H1 (cell line): ENCODE results near the gene CCDC106. TPM values are rescaled to one million over a fixed set of nuclear protein-coding genes. Genes with fewer than 3 reads are reported as not detected.

Experiments
- CEBPB ChIP-seq: IDR thresholded peaks from 2 replicates; pipeline ENCODE4 v1.6.1; 2012; ENCODE audit warnings: low read depth, low read length
- PHF8 ChIP-seq: fragments of 200-600 bp; sonication (generic); conservative IDR thresholded peaks from 2 replicates; pipeline ENCODE4 v1.7.1; 2012; ENCODE audit warnings: low read depth, mild to moderate bottlenecking, inconsistent platforms, low read length, moderate library complexity
- SP1 ChIP-seq: IDR thresholded peaks from 2 replicates; pipeline ENCODE4 v1.6.1; 2011; ENCODE audit warnings: low read depth, low read length
- SP4 ChIP-seq: IDR thresholded peaks from 2 replicates; pipeline ENCODE4 v1.6.1; 2012; ENCODE audit warnings: low read length, inconsistent platforms
- TEAD4 ChIP-seq: IDR thresholded peaks from 2 replicates; pipeline ENCODE4 v1.6.1; 2012; ENCODE audit warnings: low read depth, low read length, inconsistent platforms, mixed read lengths
- polyA plus RNA-seq, 7 experiments: library from polyadenylated mRNA; depleted of rRNA in 3 of 7; stranded (reverse) in 5 of 7; unstranded in 2 of 7; fragments of >200 nt in 5 of 7; fragments of 200-250 nt in 2 of 7; gene quantifications; 1 replicate in 5 of 7; 2 replicates in 1 of 7; 4 replicates in 1 of 7; pipeline versions ENCODE4 v1.2.1 to v1.2.3, GENCODE V29; 2011 to 2013; ENCODE audit warnings: missing spikeins in 2 of 7, mixed read lengths in 2 of 7
- total RNA-seq: library from RNA; stranded (reverse); fragmentation: NEBNext Ultra II Directional; extraction: Animal tissue kit (Norgen Biotek cat#: 25700); gene quantifications from 2 replicates; pipeline ENCODE4 v1.2.1, GENCODE V29; 2021
- TF ChIP-seq, protein P1 (sequence below), 3 experiments: IDR thresholded peaks; 1 replicate in 2 of 3; 2 replicates in 1 of 3; pipeline versions ENCODE4 v1.5.1 to v1.6.1; 2011; ENCODE audit warnings: low read length in 3 of 3, mild to moderate bottlenecking in 3 of 3, inconsistent platforms in 2 of 3, low read depth in 1 of 3, moderate library complexity in 1 of 3; ENCODE audit not compliant: insufficient read depth in 1 of 3; ENCODE audit errors: control extremely low read depth in 1 of 3
- TF ChIP-seq, protein P2 (sequence below): IDR thresholded peaks from 2 replicates; pipeline ENCODE4 v1.6.1; 2012; ENCODE audit warnings: inconsistent platforms
- TF ChIP-seq, protein P3 (sequence below): IDR thresholded peaks from 2 replicates; pipeline ENCODE4 v1.6.1; 2011; ENCODE audit warnings: low read depth, mild to moderate bottlenecking, low read length; ENCODE audit not compliant: insufficient read depth

The CCDC106 gene
- total and polyA plus RNA-seq, 2 of the 8 experiments (the other 6 are each of a cell fraction or from before 2014, with no cell fraction given) = 12.0 to 20.1 TPM

DNA sequence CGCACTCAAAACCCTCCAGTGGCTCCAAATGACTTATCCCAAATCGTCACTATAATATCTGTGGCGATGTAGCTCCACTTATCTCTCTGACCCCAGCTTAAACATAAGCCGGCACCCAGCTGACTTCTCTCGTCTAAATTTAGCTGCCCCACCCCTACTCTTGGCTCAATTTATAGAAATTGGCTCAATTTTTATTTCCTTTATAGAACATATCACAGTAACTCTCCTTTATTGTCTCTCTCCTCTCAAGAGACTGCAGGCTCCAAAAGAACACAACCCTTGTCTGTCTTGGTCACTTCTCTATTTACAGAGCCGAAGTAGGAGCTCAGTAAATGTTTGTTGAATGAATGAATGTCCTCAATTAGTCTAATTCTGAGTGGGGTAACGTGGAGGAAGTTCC, 24.5 kb upstream of the CCDC106 start (continued):
- TF ChIP-seq, protein P1, sequence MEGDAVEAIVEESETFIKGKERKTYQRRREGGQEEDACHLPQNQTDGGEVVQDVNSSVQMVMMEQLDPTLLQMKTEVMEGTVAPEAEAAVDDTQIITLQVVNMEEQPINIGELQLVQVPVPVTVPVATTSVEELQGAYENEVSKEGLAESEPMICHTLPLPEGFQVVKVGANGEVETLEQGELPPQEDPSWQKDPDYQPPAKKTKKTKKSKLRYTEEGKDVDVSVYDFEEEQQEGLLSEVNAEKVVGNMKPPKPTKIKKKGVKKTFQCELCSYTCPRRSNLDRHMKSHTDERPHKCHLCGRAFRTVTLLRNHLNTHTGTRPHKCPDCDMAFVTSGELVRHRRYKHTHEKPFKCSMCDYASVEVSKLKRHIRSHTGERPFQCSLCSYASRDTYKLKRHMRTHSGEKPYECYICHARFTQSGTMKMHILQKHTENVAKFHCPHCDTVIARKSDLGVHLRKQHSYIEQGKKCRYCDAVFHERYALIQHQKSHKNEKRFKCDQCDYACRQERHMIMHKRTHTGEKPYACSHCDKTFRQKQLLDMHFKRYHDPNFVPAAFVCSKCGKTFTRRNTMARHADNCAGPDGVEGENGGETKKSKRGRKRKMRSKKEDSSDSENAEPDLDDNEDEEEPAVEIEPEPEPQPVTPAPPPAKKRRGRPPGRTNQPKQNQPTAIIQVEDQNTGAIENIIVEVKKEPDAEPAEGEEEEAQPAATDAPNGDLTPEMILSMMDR (IDR thresholded peaks at IDR 0.05; ENCODE audit: control extremely low read depth in 1 of 3, insufficient read depth in 1 of 3, low read depth in 1 of 3, low read length in 3 of 3) = no peak
- TF ChIP-seq TEAD4 = no peak
- no peak for TF ChIP-seq SP4
- TF ChIP-seq CEBPB = no peak
- TF ChIP-seq PHF8 = no peak
- TF ChIP-seq, protein P2, sequence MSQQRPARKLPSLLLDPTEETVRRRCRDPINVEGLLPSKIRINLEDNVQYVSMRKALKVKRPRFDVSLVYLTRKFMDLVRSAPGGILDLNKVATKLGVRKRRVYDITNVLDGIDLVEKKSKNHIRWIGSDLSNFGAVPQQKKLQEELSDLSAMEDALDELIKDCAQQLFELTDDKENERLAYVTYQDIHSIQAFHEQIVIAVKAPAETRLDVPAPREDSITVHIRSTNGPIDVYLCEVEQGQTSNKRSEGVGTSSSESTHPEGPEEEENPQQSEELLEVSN = no peak
- no peak for TF ChIP-seq SP1
- TF ChIP-seq, protein P3, sequence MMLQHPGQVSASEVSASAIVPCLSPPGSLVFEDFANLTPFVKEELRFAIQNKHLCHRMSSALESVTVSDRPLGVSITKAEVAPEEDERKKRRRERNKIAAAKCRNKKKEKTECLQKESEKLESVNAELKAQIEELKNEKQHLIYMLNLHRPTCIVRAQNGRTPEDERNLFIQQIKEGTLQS = no peak
